Lung (tissue), 12 donors: ENCODE measurements around the gene ZNF134. TPM values are rescaled to one million over a fixed set of nuclear protein-coding genes. Genes with fewer than 3 reads are reported as not detected.

ENCODE experiments used
- ATAC-seq: fragments of 200-7000 bp; cut with Tn5 transposase; one replicate; pipeline ENCODE4 v1.9.1; 2020; ENCODE audit warnings: moderate number of reproducible peaks; ENCODE audit not compliant: insufficient read depth, low FRiP score
- DNase-seq, 3 donors: peaks; one replicate each; pipeline ENCODE4 v3.0.0-alpha.2; 2013 to 2017
- H3K27ac ChIP-seq, 2 donors: one replicate each; pipeline ENCODE4 v1.5.1; 2013; ENCODE audit warnings: mild to moderate bottlenecking in 2 of 2, moderate library complexity in 2 of 2, control low read depth in 1 of 2, inconsistent platforms in 1 of 2, low read depth in 1 of 2, low read length in 1 of 2
- H3K27me3 ChIP-seq, 3 donors: one replicate each; pipeline ENCODE4 v1.5.1; 2013; ENCODE audit warnings: low read length in 2 of 3; ENCODE audit not compliant: control insufficient read depth in 3 of 3, insufficient read depth in 3 of 3
- H3K36me3 ChIP-seq, 4 donors: one replicate each; pipeline ENCODE4 v1.5.1; 2013; ENCODE audit warnings: low read length in 4 of 4, mild to moderate bottlenecking in 1 of 4, moderate library complexity in 1 of 4; ENCODE audit not compliant: control insufficient read depth in 4 of 4, insufficient read depth in 4 of 4
- H3K4me1 ChIP-seq, 5 donors: one replicate each; pipeline ENCODE4 v1.5.1; 2013; ENCODE audit warnings: low read length in 5 of 5, mild to moderate bottlenecking in 2 of 5, moderate library complexity in 1 of 5; ENCODE audit not compliant: control insufficient read depth in 5 of 5, insufficient read depth in 5 of 5
- H3K4me3 ChIP-seq: one replicate; pipeline ENCODE4 v1.5.1; 2013; ENCODE audit warnings: mild to moderate bottlenecking, control low read depth, moderate library complexity
- H3K9ac ChIP-seq, 2 donors: one replicate each; pipeline ENCODE4 v1.5.1; 2013; ENCODE audit warnings: low read length in 2 of 2, control low read depth in 1 of 2; ENCODE audit not compliant: insufficient read depth in 1 of 2
- H3K9me3 ChIP-seq, 4 donors: one replicate each; pipeline ENCODE4 v1.5.1; 2013; ENCODE audit warnings: low read length in 3 of 4, mild to moderate bottlenecking in 1 of 4, moderate library complexity in 1 of 4; ENCODE audit not compliant: control insufficient read depth in 4 of 4, insufficient read depth in 3 of 4
- WGBS, 2 donors: extraction: QIAGEN DNeasy Blood & Tissue Kit; methylation state at CpG; one replicate each; pipeline ENCODE4 v1.1.7; 2013; 5-methylcytosine and 5-hydroxymethylcytosine counted together
- polyA plus RNA-seq, 2 donors: library from polyadenylated mRNA; stranded (reverse); fragments of 200-250 nt; gene quantifications; one replicate each; pipeline ENCODE4 v1.2.1, GENCODE V29; 2013
- total RNA-seq, 2 donors: library from RNA; depleted of rRNA in 1 of 2; stranded (reverse); fragments of >200 nt in 1 of 2; gene quantifications; one replicate each; pipeline ENCODE4 v1.2.1, GENCODE V29; 2014 to 2021
- TF ChIP-seq, protein P1 (sequence below): IDR thresholded peaks from 2 replicates; pipeline ENCODE4 v1.5.1; 2012; ENCODE audit warnings: mild to moderate bottlenecking; ENCODE audit errors: control extremely low read depth, extremely low read depth
- donor health status: control.
- donor health status: control.
- donor health status: Bipolar disorder and iron deficiency.
- donor health status: healthy.
- donor health status: DM: yes; HTN: yes; CAD: no.

Gene ZNF134
- total and polyA plus RNA-seq, 4 donors = 3.6 to 33.2 (median 13.0) TPM

GRCh38 chr19:57583104-57583520 is 30.9 kb upstream of the ZNF134 start:
- Histone ChIP-seq H3K27ac (no peak overlapping the region), H3K36me3 (peaks cover 0 to 32% (median 6%) of the 10 kb centered on the region in 4 donors), H3K27me3 (no peaks in the 10 kb centered on the region), H3K9ac (no peak overlapping the region), H3K4me3 (no peak overlapping the region), H3K9me3 (peaks cover 0 to 44% (median 14%) of the 10 kb centered on the region in 4 donors), H3K4me1 (peaks cover under 1 to 15% (median 10%) of the 10 kb centered on the region in 5 donors)
- ATAC-seq (no peak), DNase-seq (no peak)
- 41 to 43% methylated on average over 21 of the region's 21 CpGs for WGBS, 2 donors
- TF ChIP-seq, protein P1, sequence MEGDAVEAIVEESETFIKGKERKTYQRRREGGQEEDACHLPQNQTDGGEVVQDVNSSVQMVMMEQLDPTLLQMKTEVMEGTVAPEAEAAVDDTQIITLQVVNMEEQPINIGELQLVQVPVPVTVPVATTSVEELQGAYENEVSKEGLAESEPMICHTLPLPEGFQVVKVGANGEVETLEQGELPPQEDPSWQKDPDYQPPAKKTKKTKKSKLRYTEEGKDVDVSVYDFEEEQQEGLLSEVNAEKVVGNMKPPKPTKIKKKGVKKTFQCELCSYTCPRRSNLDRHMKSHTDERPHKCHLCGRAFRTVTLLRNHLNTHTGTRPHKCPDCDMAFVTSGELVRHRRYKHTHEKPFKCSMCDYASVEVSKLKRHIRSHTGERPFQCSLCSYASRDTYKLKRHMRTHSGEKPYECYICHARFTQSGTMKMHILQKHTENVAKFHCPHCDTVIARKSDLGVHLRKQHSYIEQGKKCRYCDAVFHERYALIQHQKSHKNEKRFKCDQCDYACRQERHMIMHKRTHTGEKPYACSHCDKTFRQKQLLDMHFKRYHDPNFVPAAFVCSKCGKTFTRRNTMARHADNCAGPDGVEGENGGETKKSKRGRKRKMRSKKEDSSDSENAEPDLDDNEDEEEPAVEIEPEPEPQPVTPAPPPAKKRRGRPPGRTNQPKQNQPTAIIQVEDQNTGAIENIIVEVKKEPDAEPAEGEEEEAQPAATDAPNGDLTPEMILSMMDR = no peak

GRCh38 chr19:57583521-57584416 is 30.3 kb upstream of the ZNF134 start, which contains the start of gene ZIK1:
ZIK1 (plus strand) TSS chr19:57584145; CDS start chr19:57584357, 212 bp downstream.
- Histone ChIP-seq H3K9me3 (peaks cover 0 to 50% (median 20%) of the 10 kb centered on the region in 4 donors), H3K9ac (peak within 1 kb of the TSS in 1 of 2 donors; percentile 33), H3K27me3 (no peaks in the 10 kb centered on the region), H3K4me3 (peak within 1 kb of the TSS; percentile 62), H3K4me1 (peaks cover 0 to 14% (median 10%) of the 10 kb centered on the region in 5 donors), H3K27ac (peak within 1 kb of the TSS; percentile 6 to 51), H3K36me3 (peaks cover 6 to 34% (median 12%) of the 10 kb centered on the region in 4 donors)
- TF ChIP-seq, protein P1 = no peak
- WGBS, 2 donors = 2 to 3% methylated on average over 75 to 76 of the region's 76 CpGs
- DNase-seq (peak; percentile 97 to 99 (median 98)), ATAC-seq (peak; percentile 92)

GRCh38 chr19:57587529-57587928 is 26.5 kb upstream of the ZNF134 start:
- TF ChIP-seq, protein P1 = no peak
- Histone ChIP-seq H3K4me1 (peaks cover 0 to 14% (median 10%) of the 10 kb centered on the region in 5 donors), H3K9ac (no peak overlapping the region), H3K36me3 (peaks cover 25 to 66% (median 37%) of the 10 kb centered on the region in 4 donors), H3K4me3 (no peak overlapping the region), H3K27ac (peak overlapping the region in 1 of 2 donors; percentile 42), H3K9me3 (peaks cover 4 to 75% (median 53%) of the 10 kb centered on the region in 4 donors), H3K27me3 (no peaks in the 10 kb centered on the region)
- ATAC-seq = no peak
- no peak for DNase-seq
- 96 to 97% methylated on average over 1 of the region's 1 CpG for WGBS, 2 donors
